H54 (cell line): ENCODE measurements around the gene ZNF354C.

Experiments
- DNase-seq: peaks from one replicate; pipeline ENCODE4 v3.0.0; 2011; ENCODE audit warnings: low spot score, mixed read lengths; ENCODE audit not compliant: insufficient read length
- FAIRE-seq: peaks from 3 replicates; lab custom pipeline; 2011; peaks lifted over from hg19 to GRCh38; lab: Jason Lieb, UNC
- POLR2A ChIP-seq: IDR thresholded peaks from 2 replicates; pipeline ENCODE4 v1.6.1; 2011; ENCODE audit warnings: low read depth, mild to moderate bottlenecking, low read length

The ZNF354C gene

GRCh38 chr5:179060116-179061008, at the start of gene ZNF354C:
Gene ZNF354C (plus strand): TSS chr5:179060373. CDS start chr5:179062069, 1,696 bp downstream.
- DNase-seq (no peak), FAIRE-seq (no peak)
- TF ChIP-seq POLR2A = no peak

DNA sequence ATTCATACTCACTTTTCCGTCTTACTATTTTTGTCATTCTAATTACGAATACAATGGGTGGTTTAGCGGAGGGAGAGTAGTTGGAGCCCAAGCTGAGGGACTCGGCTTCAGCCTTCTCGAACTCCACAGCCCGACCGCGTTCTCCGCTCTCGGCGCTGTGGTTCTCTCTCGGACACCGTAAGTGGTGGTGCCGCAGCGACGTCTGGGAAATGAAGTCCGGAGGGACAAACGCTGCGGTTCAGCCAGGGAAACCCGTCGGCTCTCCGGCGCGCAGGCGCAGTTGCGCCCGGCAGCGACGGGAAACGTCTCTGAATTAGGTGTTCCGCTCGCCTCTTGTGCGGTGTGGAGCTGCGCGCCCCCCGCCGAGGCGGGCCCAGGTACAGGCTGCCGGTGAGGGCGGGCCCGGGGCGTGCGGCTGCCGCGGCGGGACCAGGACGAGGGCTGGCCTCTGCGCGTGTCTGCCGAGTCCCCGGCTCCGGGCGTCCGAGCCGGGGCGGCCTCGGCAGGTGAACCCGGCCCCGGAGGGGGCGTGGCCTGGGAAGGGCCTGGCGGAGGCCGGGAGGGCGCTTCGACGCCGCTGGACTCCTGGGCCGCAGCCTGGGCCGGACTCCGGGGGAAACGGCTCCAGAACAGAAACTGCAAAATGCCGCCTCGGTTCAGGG, 36.5 kb upstream of the ZNF354C start, which contains the start of gene ZNF879:
Gene ZNF879 (plus strand): TSS at position 277 of the 662 bp plus-strand sequence. CDS start 1,201 bp downstream, outside the sequence.
- FAIRE-seq = no peak

GRCh38 chr5:179033004-179033580, 27.1 kb upstream of the ZNF354C start:
- no peak for FAIRE-seq
- DNase-seq = no peak
- TF ChIP-seq POLR2A = no peak

More for the DNA sequence above, 36.5 kb upstream of the ZNF354C start, which contains the start of gene ZNF879:
- no peak for DNase-seq
- no peak for TF ChIP-seq POLR2A

- FAIRE-seq (no peak), DNase-seq (no peak)
- no peak for TF ChIP-seq POLR2A
These were observed 15.4 kb upstream of the ZNF354C start for GRCh38 chr5:179044765-179045164.

GRCh38 chr5:179051784-179052183, 8.4 kb upstream of the ZNF354C start:
- DNase-seq (no peak), FAIRE-seq (no peak)
- TF ChIP-seq POLR2A = no peak

- no peak for DNase-seq
These were observed 6.0 kb upstream of the ZNF354C start for GRCh38 chr5:179054036-179054785.

DNA sequence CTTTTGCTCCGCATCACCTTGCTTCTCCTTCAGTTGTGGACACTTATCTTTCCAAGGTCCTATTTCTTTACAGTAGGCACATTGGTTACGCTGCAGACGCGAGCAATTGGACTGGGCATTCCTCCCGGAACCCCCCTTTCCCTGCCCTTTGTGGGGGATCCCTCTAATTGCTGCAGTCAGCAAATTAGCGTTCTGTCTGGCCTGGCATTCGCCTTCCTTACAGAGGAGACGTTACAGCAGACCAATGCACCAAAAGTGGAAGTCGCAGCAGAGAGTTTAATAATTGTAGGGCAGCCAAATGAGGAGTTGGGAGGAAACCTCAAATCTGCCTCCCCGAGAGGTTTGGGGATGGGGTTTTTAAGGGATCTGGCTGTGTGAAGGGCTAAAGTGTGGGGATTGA, 5.3 kb upstream of the ZNF354C start:
- no peak for TF ChIP-seq POLR2A
- FAIRE-seq (no peak), DNase-seq (no peak)

More at GRCh38 chr5:179054036-179054785, 6.0 kb upstream of the ZNF354C start:
- no peak for TF ChIP-seq POLR2A
- FAIRE-seq = no peak

GRCh38 chr5:179055436-179055835, 4.7 kb upstream of the ZNF354C start:
- DNase-seq (no peak), FAIRE-seq (no peak)
- TF ChIP-seq POLR2A = no peak

GRCh38 chr5:179055841-179056240, 4.3 kb upstream of the ZNF354C start:
- FAIRE-seq (no peak), DNase-seq (no peak)
- TF ChIP-seq POLR2A = no peak

- FAIRE-seq (no peak), DNase-seq (no peak)
- no peak for TF ChIP-seq POLR2A
These were observed 852 bp downstream of the ZNF354C start for GRCh38 chr5:179061025-179061424.

- TF ChIP-seq POLR2A = no peak
- DNase-seq = no peak
- FAIRE-seq = no peak
These were observed 5.5 kb downstream of the ZNF354C start for GRCh38 chr5:179065703-179066102.

DNA sequence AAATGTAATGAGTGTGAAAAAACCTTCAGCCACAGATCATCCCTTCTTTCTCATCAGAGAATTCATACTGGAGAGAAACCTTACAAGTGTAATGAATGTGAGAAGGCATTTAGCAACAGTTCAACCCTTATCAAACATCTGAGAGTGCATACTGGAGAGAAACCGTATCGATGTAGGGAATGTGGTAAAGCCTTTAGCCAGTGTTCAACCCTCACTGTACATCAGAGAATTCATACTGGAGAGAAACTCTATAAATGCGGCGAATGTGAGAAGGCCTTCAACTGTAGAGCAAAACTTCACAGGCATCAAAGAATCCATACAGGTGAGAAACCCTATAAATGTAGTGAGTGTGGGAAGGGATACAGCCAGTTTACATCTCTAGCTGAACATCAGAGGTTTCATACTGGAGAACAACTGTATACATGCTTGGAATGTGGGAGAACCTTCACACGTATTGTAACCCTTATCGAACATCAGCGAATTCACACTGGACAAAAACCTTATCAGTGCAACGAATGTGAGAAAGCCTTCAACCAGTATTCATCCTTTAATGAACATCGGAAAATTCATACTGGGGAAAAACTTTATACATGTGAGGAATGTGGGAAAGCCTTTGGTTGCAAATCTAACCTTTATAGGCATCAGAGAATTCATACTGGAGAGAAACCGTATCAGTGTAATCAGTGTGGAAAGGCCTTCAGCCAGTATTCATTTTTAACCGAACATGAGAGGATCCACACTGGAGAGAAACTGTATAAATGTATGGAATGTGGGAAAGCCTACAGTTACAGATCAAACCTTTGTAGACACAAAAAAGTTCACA, 19.2 kb downstream of the ZNF354C start:
- FAIRE-seq (no peak), DNase-seq (no peak)
- TF ChIP-seq POLR2A = no peak
